HG02852 (cell line): ENCODE results near the gene IRF8.
"Not testable (repeated sequence)": the region's sequence is repeated elsewhere in the genome, so short reads cannot be mapped to it uniquely, and the experiment has no call there.

ENCODE experiments used
- ATAC-seq: cut with Tn5 transposase; IDR thresholded peaks from one replicate; pipeline ENCODE4 v1.9.1; 2021; ENCODE audit warnings: mild to moderate bottlenecking, moderate library complexity; ENCODE audit not compliant: unreplicated experiment

Gene IRF8

DNA sequence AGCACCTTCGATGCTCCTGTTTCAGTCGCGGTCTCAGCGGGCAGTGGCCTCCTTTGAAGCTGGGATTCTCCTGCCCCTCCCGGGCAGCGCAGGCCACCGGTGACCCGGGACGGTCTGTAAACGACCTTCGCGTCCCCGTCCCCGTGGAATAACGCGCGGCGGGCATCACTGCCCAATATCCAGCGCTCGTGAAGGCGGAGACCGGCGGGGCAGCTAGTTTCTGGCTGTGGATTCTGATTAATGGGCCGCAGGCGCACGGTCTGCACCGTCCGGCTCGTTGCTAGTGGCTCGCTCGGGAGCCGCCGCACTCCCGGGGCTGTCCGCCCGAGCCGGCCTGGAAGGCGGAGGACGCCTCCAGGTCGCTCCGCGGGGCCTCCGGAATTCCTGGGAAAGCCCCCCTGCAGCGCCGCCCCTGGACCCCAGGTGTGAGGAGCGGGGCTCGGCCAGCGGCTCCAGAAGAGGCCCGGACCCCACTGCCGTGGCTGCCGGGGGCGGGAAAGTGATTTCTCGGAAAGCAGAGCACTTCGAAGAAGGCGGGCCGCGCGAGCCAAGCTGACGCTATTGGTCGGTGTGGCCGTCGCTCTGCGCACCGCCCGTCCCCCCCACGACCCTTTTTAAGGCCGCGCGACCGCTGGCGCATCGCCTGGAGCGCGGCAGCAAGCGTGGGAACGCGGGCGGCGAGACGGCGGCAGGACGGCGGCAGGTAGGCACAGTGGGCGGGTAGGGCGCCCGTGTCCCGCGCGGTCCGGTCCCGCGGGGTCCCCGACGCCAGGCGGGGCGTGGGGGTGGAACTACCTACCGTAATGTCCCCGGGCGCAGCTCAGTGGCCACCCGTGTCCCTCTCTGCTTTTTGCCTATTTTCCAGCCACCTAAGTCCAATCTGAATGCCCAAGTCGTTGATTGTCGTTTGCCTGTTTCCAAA is at the start of gene IRF8:
Gene IRF8, plus strand, starts transcription at position 642 of the 922 bp plus-strand sequence. CDS start 3,854 bp downstream, outside the sequence.
- peak; percentile 50 for ATAC-seq

DNA sequence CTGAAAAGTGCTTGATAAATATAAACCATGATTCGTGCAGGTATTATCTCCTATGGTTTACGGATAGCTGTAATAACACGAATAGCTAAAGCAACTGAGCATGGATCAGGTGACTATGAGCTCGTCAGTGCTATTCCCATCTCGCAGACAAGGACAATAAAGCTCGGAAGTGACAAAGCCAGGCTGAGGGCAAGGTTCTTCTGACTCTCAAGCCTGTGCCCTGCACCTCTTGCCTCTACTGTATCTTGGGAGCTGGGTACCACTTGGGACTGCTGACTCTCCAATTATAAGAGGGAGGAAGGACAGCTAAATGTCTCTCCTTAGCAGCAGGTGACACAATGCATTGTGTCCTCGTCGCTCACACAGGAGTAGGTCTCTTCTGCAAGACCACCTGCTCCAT is 49.6 kb upstream of the IRF8 start:
- no peak for ATAC-seq

GRCh38 chr16:85850344-85850880 is 48.5 kb upstream of the IRF8 start:
- no peak for ATAC-seq

- no peak for ATAC-seq
Measured at GRCh38 chr16:85851034-85851785, 47.8 kb upstream of the IRF8 start.

GRCh38 chr16:85853547-85854545 is 45.1 kb upstream of the IRF8 start:
- ATAC-seq = no peak

- ATAC-seq = no peak
Measured at GRCh38 chr16:85854935-85855334, 44.0 kb upstream of the IRF8 start.

DNA sequence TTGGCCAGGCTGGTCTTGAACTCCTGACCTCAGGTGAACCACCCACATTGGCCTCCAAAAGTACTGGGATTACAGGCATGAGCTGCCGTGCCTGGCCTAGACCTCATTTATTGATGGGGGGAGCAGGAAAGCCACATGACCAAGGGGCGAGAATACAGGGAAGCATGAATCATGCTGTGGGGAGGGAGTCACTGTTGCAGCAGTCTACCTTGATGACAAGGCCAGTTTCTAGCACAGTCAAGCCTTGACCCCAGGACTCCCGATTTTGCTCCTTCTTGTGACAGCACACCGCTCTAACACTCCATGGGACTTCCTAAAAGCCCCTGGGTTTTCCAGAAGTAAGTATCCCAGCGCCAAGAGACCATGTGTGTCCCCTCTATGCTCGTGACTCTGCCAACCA is 42.9 kb upstream of the IRF8 start:
- no peak for ATAC-seq

- no peak for ATAC-seq
Measured at GRCh38 chr16:85856585-85856984, 42.4 kb upstream of the IRF8 start.

DNA sequence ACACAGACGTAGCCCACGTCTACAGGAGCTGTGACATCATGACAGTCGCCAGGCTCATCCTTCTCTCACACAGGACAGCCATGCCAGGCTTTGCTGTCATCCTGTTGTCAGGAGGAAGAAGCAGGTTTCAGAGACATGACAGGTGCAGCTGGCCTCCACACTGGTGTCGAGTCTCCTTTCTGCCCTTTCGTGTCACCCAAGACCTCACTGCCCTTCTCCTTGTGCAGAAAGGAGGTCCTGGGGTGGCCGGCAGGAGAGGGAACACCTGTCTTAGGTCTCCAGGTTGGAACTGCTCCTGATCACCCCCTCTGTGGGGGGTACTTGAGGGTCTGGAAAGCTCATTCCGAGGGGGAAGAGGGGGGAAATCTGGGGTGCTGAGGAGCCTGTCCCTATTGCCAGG is 41.6 kb upstream of the IRF8 start:
- ATAC-seq = no peak

GRCh38 chr16:85858571-85858970 is 40.4 kb upstream of the IRF8 start:
- not testable (repeated sequence) for ATAC-seq

DNA sequence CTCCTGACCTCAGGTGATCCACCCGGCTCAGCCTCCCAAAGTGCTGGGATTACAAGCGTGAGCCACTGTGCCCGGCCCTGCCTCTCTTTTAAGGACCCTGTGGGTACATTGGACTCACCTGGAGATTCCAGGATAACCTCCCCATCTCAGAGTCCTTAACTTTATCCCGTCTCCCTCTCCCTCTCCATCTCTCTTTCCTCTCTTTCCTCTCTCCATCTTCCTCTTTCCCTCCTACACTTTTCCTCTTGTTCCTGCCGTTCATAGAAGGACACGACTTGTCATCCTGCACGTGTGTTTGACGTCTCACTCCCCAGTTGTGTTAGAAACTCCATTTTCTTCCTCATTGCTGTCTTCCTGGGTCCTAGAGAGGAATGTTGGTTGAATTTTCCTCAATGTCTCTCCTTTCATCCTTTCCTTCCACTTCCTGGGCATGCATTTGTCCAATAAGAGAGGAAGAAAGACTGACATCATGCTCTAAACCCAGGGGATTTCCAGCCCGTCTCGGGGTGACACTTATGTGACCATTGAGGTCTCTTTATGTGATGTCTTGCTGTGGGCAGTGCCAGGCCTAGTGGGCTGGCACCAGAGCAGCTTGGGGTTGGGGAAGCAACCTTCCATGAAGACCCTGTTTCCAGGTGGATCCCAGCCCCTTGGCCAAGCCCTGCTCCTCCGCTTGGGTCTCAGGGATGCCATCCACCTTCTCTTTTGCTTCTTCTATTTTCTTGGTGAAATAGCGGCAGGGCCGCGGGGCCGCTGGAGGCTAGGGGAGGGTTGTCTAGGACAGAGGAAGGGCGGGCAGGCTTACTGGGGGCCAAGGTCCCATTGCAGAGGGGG is 39.8 kb upstream of the IRF8 start:
- ATAC-seq = no peak

DNA sequence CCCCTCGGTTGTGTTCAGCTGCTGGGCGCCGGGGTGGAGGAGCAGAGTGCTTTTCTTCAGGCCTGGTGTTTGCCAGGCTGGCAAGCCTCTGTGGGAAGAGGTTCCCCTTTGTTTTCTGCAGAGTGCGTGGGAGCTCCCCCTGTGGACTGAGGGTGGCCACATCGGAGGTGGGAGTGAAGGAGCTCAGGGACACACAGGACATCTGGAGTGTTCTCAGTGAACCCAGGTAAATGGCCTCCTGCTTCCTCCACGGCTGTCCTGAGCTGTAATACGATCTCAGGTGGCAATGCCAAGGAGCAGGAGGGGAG is 39.2 kb upstream of the IRF8 start:
- ATAC-seq = no peak

GRCh38 chr16:85860413-85861094 is 38.4 kb upstream of the IRF8 start:
- no peak for ATAC-seq

GRCh38 chr16:85861095-85861825 is 37.7 kb upstream of the IRF8 start:
- no peak for ATAC-seq

GRCh38 chr16:85862476-85863383 is 36.2 kb upstream of the IRF8 start:
- no peak for ATAC-seq

DNA sequence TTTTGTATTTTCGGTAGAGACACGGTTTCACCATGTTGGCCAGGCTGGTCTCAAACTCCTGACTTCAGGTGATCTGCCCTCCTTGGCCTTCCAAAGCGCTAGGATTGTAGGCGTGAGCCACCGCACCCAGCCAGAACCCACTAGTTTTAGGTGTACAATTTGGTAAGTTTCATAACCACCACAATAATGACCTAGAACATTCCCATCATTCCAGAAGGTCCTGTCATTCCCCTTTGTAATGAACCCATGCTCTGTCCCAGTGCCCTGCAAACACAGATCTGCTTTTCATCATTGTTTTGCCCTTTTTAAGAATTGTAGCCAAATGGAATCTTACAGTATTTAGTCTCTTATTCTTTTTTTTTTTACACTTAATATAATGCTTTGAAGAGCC is 35.6 kb upstream of the IRF8 start:
- ATAC-seq = no peak

- no peak for ATAC-seq
Measured at GRCh38 chr16:85864965-85865364, 34.0 kb upstream of the IRF8 start.

GRCh38 chr16:85867189-85867588 is 31.8 kb upstream of the IRF8 start:
- ATAC-seq = no peak
